HG03457 (cell line): Measurements from ENCODE around the gene NFIX.

Source experiments
- ATAC-seq: cut with Tn5 transposase; IDR thresholded peaks from one replicate; pipeline ENCODE4 v1.9.1; 2021; ENCODE audit warnings: moderate number of reproducible peaks; ENCODE audit not compliant: unreplicated experiment

Gene NFIX

DNA sequence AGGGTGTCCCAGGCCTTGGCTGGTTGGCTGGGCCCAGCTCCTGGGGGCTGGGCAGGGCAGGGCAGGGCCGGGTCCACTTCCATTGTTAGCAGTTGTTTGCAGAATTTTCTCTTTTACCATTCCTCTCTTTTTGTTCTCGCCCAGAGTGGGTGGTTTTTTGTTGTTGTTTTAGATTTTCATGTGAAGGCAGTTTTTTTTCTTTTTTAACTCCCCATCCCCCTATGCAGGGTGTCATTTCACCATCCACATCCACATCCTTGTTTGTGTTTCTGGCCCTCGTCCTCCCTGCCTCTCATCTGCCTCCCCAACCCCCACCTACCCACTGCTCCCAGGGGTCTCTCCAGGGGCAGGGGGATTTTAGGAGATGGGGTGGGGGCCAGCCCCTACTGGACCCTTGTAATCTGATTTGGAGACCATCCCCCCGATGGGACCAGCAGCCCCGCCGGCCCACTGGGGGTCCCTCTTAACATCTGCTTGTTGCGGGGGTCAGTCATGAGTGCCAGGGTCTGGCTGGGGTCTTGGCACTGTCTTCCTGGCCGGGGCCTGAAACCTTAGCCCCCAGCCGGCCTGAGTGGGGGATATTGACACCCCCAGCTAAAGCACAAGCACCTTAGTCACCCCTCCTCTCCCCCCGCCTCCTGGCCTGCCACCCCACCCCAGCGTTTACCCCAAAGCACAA, 144.5 kb downstream of the NFIX start:
- no peak for ATAC-seq

GRCh38 chr19:13146763-13147563, 151.7 kb downstream of the NFIX start:
- no peak for ATAC-seq
